ENCODE data around the gene SLC9A7.

- TF ChIP-seq ATOH8 (CRISPR knock-in tag; IDR thresholded peaks at IDR 0.05; ENCODE audit: low read depth), result no peak
- TF ChIP-seq CTCF (IDR thresholded peaks at IDR 0.05), result no peak
- no peak for TF ChIP-seq USF2 (IDR thresholded peaks at IDR 0.05)
- no peak for TF ChIP-seq PBX3 (IDR thresholded peaks at IDR 0.05)
- TF ChIP-seq POLR2A (IDR thresholded peaks at IDR 0.05; ENCODE audit: low read length), result no peak
- no peak for TF ChIP-seq MAX (IDR thresholded peaks at IDR 0.05)
Observed at GRCh38 chrX:46627062-46627461, 131.9 kb downstream of the SLC9A7 start.
